HG03442 (cell line): ENCODE measurements around the gene GNG4.
"Not testable (repeated sequence)": the region's sequence is repeated elsewhere in the genome, so short reads cannot be mapped to it uniquely, and the experiment has no call there.

ENCODE experiments used
- ATAC-seq: cut with Tn5 transposase; IDR thresholded peaks from one replicate; pipeline ENCODE4 v1.9.1; 2021; ENCODE audit warnings: mild to moderate bottlenecking, moderate library complexity; ENCODE audit not compliant: unreplicated experiment

GNG4 gene

GRCh38 chr1:235588156-235588555 is 61.4 kb downstream of the GNG4 start:
- ATAC-seq: no peak

GRCh38 chr1:235586992-235587391 is 62.6 kb downstream of the GNG4 start:
- no peak for ATAC-seq

GRCh38 chr1:235586413-235586812 is 63.2 kb downstream of the GNG4 start:
- ATAC-seq: no peak

- no peak for ATAC-seq
Observed at GRCh38 chr1:235584973-235585372, 64.6 kb downstream of the GNG4 start.

- no peak for ATAC-seq
Observed at GRCh38 chr1:235583511-235584001, 66.0 kb downstream of the GNG4 start.

- no peak for ATAC-seq
Observed at GRCh38 chr1:235582130-235582529, 67.5 kb downstream of the GNG4 start.

- ATAC-seq: no peak
Observed at GRCh38 chr1:235579891-235580290, 69.7 kb downstream of the GNG4 start.

- no peak for ATAC-seq
Observed at GRCh38 chr1:235575597-235575996, 74.0 kb downstream of the GNG4 start.

- no peak for ATAC-seq
Observed at GRCh38 chr1:235573880-235574279, 75.7 kb downstream of the GNG4 start.

GRCh38 chr1:235572971-235573370 is 76.6 kb downstream of the GNG4 start:
- ATAC-seq: not testable (repeated sequence)

GRCh38 chr1:235571482-235571881 is 78.1 kb downstream of the GNG4 start:
- ATAC-seq: no peak

GRCh38 chr1:235567812-235568503 is 81.6 kb downstream of the GNG4 start:
- no peak for ATAC-seq

GRCh38 chr1:235566084-235566483 is 83.5 kb downstream of the GNG4 start:
- ATAC-seq: no peak

GRCh38 chr1:235563513-235564061 is 86.0 kb downstream of the GNG4 start:
- ATAC-seq: no peak

- ATAC-seq: no peak
Observed at GRCh38 chr1:235562589-235562988, 87.0 kb downstream of the GNG4 start.

- ATAC-seq: no peak
Observed at GRCh38 chr1:235558621-235559169, 90.9 kb downstream of the GNG4 start.

GRCh38 chr1:235557495-235557894 is 92.1 kb downstream of the GNG4 start:
- no peak for ATAC-seq

GRCh38 chr1:235556807-235557206 is 92.8 kb downstream of the GNG4 start:
- ATAC-seq: no peak

GRCh38 chr1:235553112-235553551 is 96.5 kb downstream of the GNG4 start:
- no peak for ATAC-seq

GRCh38 chr1:235552146-235552716 is 97.4 kb downstream of the GNG4 start:
- no peak for ATAC-seq

GRCh38 chr1:235549351-235550139 is 100.0 kb downstream of the GNG4 start:
- no peak for ATAC-seq
